Type B pancreatic cell (in vitro differentiated cells): ENCODE results near the gene GGTLC1. TPM values are rescaled to one million over a fixed set of nuclear protein-coding genes. Genes with fewer than 3 reads are reported as not detected.

Source experiments
- DNase-seq: peaks from one replicate; pipeline ENCODE4 v3.0.0; 2021; ENCODE audit warnings: mixed read lengths; ENCODE audit not compliant: unreplicated experiment; ENCODE audit errors: extremely low spot score
- H3K27ac Mint-ChIP-seq: 2 replicates; pipeline ENCODE4 v1.8.0; 2021; ENCODE audit warnings: mild to moderate bottlenecking, mixed read lengths
- H3K27me3 Mint-ChIP-seq: 2 replicates; pipeline ENCODE4 v1.8.0; 2021; ENCODE audit warnings: mixed read lengths
- H3K36me3 Mint-ChIP-seq: 2 replicates; pipeline ENCODE4 v1.8.0; 2021; ENCODE audit warnings: mixed read lengths
- H3K4me1 Mint-ChIP-seq: one replicate; pipeline ENCODE4 v1.8.0; 2021; ENCODE audit warnings: mixed read lengths; ENCODE audit not compliant: unreplicated experiment
- H3K4me3 Mint-ChIP-seq: 2 replicates; pipeline ENCODE4 v1.8.0; 2021; ENCODE audit warnings: mild to moderate bottlenecking, mixed read lengths
- H3K9me3 Mint-ChIP-seq: 2 replicates; pipeline ENCODE4 v1.8.0; 2021; ENCODE audit warnings: mixed read lengths
- CTCF ChIP-seq: fragments of 200-600 bp; sonication (generic); conservative IDR thresholded peaks from 2 replicates; pipeline ENCODE4 v1.5.0; 2021; ENCODE audit warnings: antibody characterized with exemption, mild to moderate bottlenecking
- long read RNA-seq: library from polyadenylated mRNA; unstranded; transcript quantifications from one replicate; pipeline ENCODE4 v2.0.0, GENCODE V29; 2020
- total RNA-seq: library from RNA; stranded (reverse); gene quantifications from 2 replicates; pipeline ENCODE4 v1.2.1, GENCODE V29; 2021; ENCODE audit warnings: low replicate concordance

The GGTLC1 gene
- total RNA-seq, result not detected in 2 replicates
- long read RNA-seq, result 0 reads

DNA sequence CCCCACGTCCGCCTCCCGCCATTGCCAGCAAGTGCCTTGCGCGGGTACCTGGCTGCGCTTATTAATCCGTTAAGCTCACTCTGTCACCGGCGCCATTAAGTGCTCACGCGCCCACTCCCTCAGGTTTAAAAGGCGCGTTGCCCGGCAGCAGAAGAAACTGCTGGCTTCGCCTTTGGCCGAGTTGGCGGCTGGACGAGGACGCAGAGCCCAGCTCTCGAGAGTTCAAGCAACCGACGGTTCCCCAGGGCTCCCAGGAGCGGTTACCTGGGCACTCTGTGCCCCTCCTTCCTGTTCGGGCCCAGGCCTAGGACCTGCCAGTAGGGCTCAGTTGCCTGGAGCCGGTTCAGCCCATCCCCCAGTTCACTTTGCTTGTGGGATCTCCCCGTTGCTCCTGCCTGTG is at the start of gene GGTLC1:
Gene GGTLC1, minus strand, starts transcription at position 219 of the 400 bp plus-strand sequence. CDS start 2,168 bp downstream, outside the sequence.
- Mint-ChIP-seq H3K4me3 (no peak within 1 kb of the TSS), H3K27me3 (no peaks in the 10 kb centered on the region), H3K27ac (no peak within 1 kb of the TSS), H3K36me3 (no peaks in the 10 kb centered on the region), H3K4me1 (no peaks in the 10 kb centered on the region), H3K9me3 (no peaks in the 10 kb centered on the region)
- TF ChIP-seq CTCF, result no peak
- no peak for DNase-seq

DNA sequence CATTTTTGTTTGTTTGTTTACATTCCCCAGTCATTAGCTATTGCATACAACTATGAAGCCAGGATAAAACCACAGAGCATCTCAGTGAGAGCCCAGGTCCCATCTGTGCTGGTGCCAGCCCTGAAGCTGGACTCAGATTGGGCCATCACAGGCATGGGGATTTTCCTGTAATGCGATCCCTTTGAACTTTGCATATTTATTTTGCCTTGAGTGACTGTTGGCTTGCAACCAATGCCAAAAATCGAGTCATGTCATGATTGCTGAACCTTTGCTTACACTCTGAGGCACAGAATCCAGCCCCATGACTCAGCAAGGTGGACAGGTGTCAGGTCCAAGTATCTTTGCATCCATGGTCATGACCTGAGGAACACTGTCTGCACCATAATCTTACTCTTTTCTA is 46.2 kb upstream of the GGTLC1 start:
- Mint-ChIP-seq H3K4me3 (no peak overlapping the region), H3K9me3 (no peaks in the 10 kb centered on the region), H3K27me3 (peaks cover 3% of the 10 kb centered on the region), H3K4me1 (no peaks in the 10 kb centered on the region), H3K27ac (no peak overlapping the region), H3K36me3 (no peaks in the 10 kb centered on the region)
- TF ChIP-seq CTCF, result no peak
- no peak for DNase-seq

- Mint-ChIP-seq H3K4me1 (no peaks in the 10 kb centered on the region), H3K9me3 (no peaks in the 10 kb centered on the region), H3K36me3 (no peaks in the 10 kb centered on the region), H3K4me3 (no peak overlapping the region), H3K27me3 (peaks cover 6% of the 10 kb centered on the region), H3K27ac (no peak overlapping the region)
- no peak for DNase-seq
- no peak for TF ChIP-seq CTCF
These were observed 45.0 kb upstream of the GGTLC1 start for GRCh38 chr20:24033565-24033964.

DNA sequence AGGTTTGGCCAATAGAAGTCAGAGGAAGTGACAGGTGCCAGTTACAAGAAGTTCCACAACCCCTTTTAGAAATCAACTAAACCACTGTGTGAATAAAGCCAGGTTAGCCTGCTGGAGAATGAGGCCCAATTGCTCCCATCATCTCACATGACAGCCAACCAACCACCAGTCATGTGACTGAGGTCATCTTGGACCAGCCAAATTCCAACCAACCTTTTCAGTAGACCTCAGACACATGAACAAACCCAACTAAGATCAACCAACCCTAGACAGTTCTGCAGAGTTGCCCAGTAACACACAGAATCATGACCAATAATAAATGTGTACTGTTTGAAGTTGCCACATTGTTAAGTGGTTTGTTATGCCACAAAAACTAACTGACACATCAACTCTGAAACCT is 44.6 kb upstream of the GGTLC1 start:
- H3K27ac Mint-ChIP-seq, result no peak overlapping the region
- DNase-seq, result no peak
- H3K9me3 Mint-ChIP-seq, result no peaks in the 10 kb centered on the region
- H3K36me3 Mint-ChIP-seq, result no peaks in the 10 kb centered on the region
- no peak for TF ChIP-seq CTCF
- no peaks in the 10 kb centered on the region for H3K4me1 Mint-ChIP-seq
- H3K27me3 Mint-ChIP-seq, result peaks cover 6% of the 10 kb centered on the region
- no peak overlapping the region for H3K4me3 Mint-ChIP-seq

DNA sequence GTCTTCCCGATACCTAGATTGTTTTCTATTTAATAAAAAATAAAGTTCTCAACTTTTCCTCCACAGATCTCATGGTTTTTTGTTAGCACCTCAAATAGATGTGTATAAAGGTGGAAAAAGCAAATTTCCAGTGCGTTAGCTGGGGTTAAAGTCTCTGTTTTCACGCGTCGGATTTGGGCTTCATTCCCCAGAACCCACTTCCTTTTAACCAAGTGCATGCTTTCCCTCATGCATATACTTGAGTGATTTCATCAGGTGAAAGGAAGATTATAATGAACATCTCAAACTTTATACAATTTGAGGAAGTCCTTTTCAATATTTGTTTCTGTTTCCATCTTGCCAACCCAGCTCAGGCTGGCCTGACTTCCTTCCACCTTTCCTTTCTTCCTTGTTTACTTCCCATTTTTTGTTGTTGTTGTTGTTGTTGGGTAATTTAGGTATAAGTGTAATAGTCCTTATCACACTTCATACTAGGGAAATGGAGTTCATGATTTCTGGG is 43.9 kb upstream of the GGTLC1 start:
- Mint-ChIP-seq H3K4me3 (no peak overlapping the region), H3K9me3 (no peaks in the 10 kb centered on the region), H3K27me3 (peaks cover 6% of the 10 kb centered on the region), H3K36me3 (no peaks in the 10 kb centered on the region), H3K27ac (no peak overlapping the region), H3K4me1 (no peaks in the 10 kb centered on the region)
- no peak for TF ChIP-seq CTCF
- no peak for DNase-seq

DNA sequence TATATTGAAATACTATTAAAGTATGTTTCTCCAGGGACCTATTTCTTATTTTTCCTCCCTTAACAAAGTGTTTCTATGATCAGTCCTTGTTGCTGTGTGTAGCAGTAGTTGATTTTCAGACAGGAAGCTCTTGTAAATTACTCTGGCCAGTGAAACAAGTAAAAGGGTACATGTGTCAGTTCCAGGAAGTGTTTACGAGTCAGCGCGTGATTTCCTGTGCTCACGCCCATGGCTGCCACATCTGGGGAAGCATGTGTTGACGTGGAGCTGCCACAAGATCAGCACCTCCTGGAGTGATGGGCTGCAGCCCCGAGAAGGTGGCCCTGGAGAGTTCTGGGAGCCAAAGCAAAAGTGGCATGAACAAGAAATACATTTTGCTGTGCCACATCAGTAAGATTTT is 38.6 kb upstream of the GGTLC1 start:
- H3K4me1 Mint-ChIP-seq, result peaks cover 1% of the 10 kb centered on the region
- no peaks in the 10 kb centered on the region for H3K36me3 Mint-ChIP-seq
- no peak overlapping the region for H3K27ac Mint-ChIP-seq
- no peak overlapping the region for H3K4me3 Mint-ChIP-seq
- peaks cover 3% of the 10 kb centered on the region for H3K27me3 Mint-ChIP-seq
- no peak for TF ChIP-seq CTCF
- no peaks in the 10 kb centered on the region for H3K9me3 Mint-ChIP-seq
- DNase-seq, result no peak
